ENCODE measurements around the gene MACROD2.

The MACROD2 gene

DNA sequence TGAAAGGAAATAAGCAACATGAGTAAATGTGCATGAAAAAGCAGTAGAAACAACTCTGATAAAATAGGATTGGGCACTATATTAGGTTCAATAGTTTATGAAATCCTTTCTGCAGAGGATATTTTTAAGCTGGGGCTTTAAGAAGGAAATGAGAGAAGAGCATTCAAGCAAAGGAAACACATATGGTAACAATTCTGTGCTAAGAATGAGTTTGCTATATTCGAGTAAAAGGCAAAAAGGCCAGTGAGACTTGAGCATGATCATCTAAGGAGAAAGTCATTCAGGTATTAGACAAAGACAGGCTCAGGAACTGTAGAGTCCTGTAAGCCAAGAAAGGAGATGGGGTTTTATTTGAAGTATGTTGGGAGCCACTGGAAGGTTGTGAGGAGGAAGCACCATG, 729.2 kb downstream of the MACROD2 start:
- no peak for TF ChIP-seq CTCF (IDR thresholded peaks at IDR 0.05; ENCODE audit: insufficient read depth, low read length, poor library complexity, severe bottlenecking)
- Histone ChIP-seq H3K4me3 (replicated peaks; ENCODE audit: low read depth, low read length) (no peak overlapping the region), H3K36me3 (ENCODE audit: control insufficient read depth, insufficient read depth, low read length) (no peaks in the 10 kb centered on the region), H3K27me3 (replicated peaks; ENCODE audit: control insufficient read depth, insufficient read depth, low read length) (no peaks in the 10 kb centered on the region)
- DNase-seq (ENCODE audit: extremely low read depth, insufficient read length) = no peak

- Histone ChIP-seq H3K4me3 (replicated peaks; ENCODE audit: low read depth, low read length) (no peak overlapping the region), H3K27me3 (replicated peaks; ENCODE audit: control insufficient read depth, insufficient read depth, low read length) (no peaks in the 10 kb centered on the region), H3K36me3 (ENCODE audit: control insufficient read depth, insufficient read depth, low read length) (no peaks in the 10 kb centered on the region)
- no peak for DNase-seq (ENCODE audit: extremely low read depth, insufficient read length)
- no peak for TF ChIP-seq CTCF (IDR thresholded peaks at IDR 0.05; ENCODE audit: insufficient read depth, low read length, poor library complexity, severe bottlenecking)
Observed at GRCh38 chr20:14726591-14726990, 731.3 kb downstream of the MACROD2 start.

DNA sequence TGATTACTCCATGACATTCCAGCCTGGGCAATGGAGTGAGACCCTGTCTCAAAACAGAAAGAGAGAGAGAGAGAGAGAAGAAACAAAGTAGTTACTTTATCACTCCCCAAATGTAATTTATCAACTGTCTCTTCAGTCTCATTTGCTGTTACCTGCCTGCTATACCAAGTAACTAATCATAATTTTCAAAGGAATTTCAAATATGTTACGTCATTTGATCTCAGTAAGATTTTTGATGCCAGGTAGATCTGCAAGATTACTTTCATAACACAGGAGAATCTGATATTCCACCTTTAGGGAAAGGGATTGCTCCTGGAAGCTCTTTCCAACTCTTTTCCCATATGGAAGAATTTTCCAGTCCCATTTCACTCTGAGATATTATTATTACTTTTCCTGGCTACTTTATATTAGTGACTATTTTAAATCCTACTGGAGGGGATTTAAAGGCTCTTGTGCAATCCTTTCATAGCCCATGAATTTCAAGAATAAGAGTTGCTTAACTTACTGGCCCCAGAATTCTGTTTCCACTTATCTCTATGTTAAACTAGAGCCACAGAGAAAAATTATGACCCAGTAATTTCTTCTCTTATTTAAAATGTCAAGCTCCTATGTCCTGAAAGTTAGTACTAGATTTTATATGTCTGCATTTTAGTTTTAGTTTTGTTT, 732.3 kb downstream of the MACROD2 start:
- no peak overlapping the region for H3K4me3 ChIP-seq (replicated peaks; ENCODE audit: low read depth, low read length)
- H3K27me3 ChIP-seq (replicated peaks; ENCODE audit: control insufficient read depth, insufficient read depth, low read length) = no peaks in the 10 kb centered on the region
- no peak for TF ChIP-seq CTCF (IDR thresholded peaks at IDR 0.05; ENCODE audit: insufficient read depth, low read length, poor library complexity, severe bottlenecking)
- no peaks in the 10 kb centered on the region for H3K36me3 ChIP-seq (ENCODE audit: control insufficient read depth, insufficient read depth, low read length)
- no peak for DNase-seq (ENCODE audit: extremely low read depth, insufficient read length)

DNA sequence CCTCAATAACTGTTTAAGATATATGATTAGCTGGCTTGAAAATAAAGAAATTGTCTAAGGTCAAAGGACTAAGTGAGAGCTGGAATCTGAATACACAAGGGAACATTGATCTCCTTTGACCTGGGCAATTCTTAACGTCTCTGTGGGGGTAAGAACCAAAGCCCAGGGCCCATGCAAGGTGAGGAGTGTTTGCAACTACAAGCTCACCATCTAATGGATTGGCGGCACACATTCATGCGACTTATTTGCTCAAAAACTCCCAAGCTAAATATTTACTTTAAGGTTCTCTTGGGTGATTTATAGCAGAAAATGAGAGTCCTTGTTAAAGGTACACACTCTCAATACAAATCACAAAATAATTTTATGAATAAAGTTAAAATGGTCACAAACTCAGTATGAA, 734.1 kb downstream of the MACROD2 start:
- no peak overlapping the region for H3K4me3 ChIP-seq (replicated peaks; ENCODE audit: low read depth, low read length)
- no peaks in the 10 kb centered on the region for H3K36me3 ChIP-seq (ENCODE audit: control insufficient read depth, insufficient read depth, low read length)
- no peak for TF ChIP-seq CTCF (IDR thresholded peaks at IDR 0.05; ENCODE audit: insufficient read depth, low read length, poor library complexity, severe bottlenecking)
- no peaks in the 10 kb centered on the region for H3K27me3 ChIP-seq (replicated peaks; ENCODE audit: control insufficient read depth, insufficient read depth, low read length)
- DNase-seq (ENCODE audit: extremely low read depth, insufficient read length) = no peak

- no peaks in the 10 kb centered on the region for H3K36me3 ChIP-seq (ENCODE audit: control insufficient read depth, insufficient read depth, low read length)
- no peak overlapping the region for H3K4me3 ChIP-seq (replicated peaks; ENCODE audit: low read depth, low read length)
- H3K27me3 ChIP-seq (replicated peaks; ENCODE audit: control insufficient read depth, insufficient read depth, low read length) = no peaks in the 10 kb centered on the region
- TF ChIP-seq CTCF (IDR thresholded peaks at IDR 0.05; ENCODE audit: insufficient read depth, low read length, poor library complexity, severe bottlenecking) = no peak
- no peak for DNase-seq (ENCODE audit: extremely low read depth, insufficient read length)
Observed at GRCh38 chr20:14732343-14732742, 737.0 kb downstream of the MACROD2 start.

GRCh38 chr20:14732996-14733395, 737.7 kb downstream of the MACROD2 start:
- no peak for DNase-seq (ENCODE audit: extremely low read depth, insufficient read length)
- no peak overlapping the region for H3K4me3 ChIP-seq (replicated peaks; ENCODE audit: low read depth, low read length)

More at GRCh38 chr20:14732996-14733395, 737.7 kb downstream of the MACROD2 start:
- no peaks in the 10 kb centered on the region for H3K36me3 ChIP-seq (ENCODE audit: control insufficient read depth, insufficient read depth, low read length)
- TF ChIP-seq CTCF (IDR thresholded peaks at IDR 0.05; ENCODE audit: insufficient read depth, low read length, poor library complexity, severe bottlenecking) = no peak
- H3K27me3 ChIP-seq (replicated peaks; ENCODE audit: control insufficient read depth, insufficient read depth, low read length) = no peaks in the 10 kb centered on the region

Data from GM06990 (cell line).